ENCODE results near the gene WDCP. TPM values are rescaled to one million over a fixed set of nuclear protein-coding genes. Genes with fewer than 3 reads are reported as not detected.

WDCP gene
- polyA plus RNA-seq, 1 donor from 2014 or later: 15.7 TPM

GRCh38 chr2:24072259-24072658, 25.1 kb upstream of the WDCP start:
- H3F3A ChIP-seq (ENCODE audit: insufficient read depth, low read length, poor library complexity, severe bottlenecking): no peaks in the 10 kb centered on the region
- no peaks in the 10 kb centered on the region for H3K27me3 ChIP-seq (ENCODE audit: insufficient read depth, low read depth, low read length)
- H2AFZ ChIP-seq (ENCODE audit: low read depth, low read length): no peak overlapping the region
- no peaks in the 10 kb centered on the region for H4K20me1 ChIP-seq (ENCODE audit: insufficient read depth)
- no peak overlapping the region for H3K9ac ChIP-seq (ENCODE audit: low read length)
- peaks cover 19% of the 10 kb centered on the region for H3K79me2 ChIP-seq (replicated peaks; ENCODE audit: insufficient read depth, low read length)
- H3K4me3 ChIP-seq (ENCODE audit: low read length): no peak overlapping the region
- H3K4me2 ChIP-seq (ENCODE audit: low read length): no peak overlapping the region
- H3K27ac ChIP-seq (ENCODE audit: low read length): no peak overlapping the region
- H3K9me3 ChIP-seq (ENCODE audit: low read length): no peaks in the 10 kb centered on the region
- TF ChIP-seq MXI1 (conservative IDR thresholded peaks at IDR 0.05; ENCODE audit: poor library complexity, severe bottlenecking): no peak
- TF ChIP-seq REST (IDR thresholded peaks at IDR 0.05; ENCODE audit: borderline replicate concordance): no peak
- TF ChIP-seq EP300 (conservative IDR thresholded peaks at IDR 0.05; ENCODE audit: poor library complexity, severe bottlenecking): no peak
- TF ChIP-seq EZH2 (IDR thresholded peaks at IDR 0.05; ENCODE audit: borderline replicate concordance, insufficient read depth, low read length, poor library complexity, severe bottlenecking): no peak
- no peak for TF ChIP-seq RAD21 (conservative IDR thresholded peaks at IDR 0.05)
- TF ChIP-seq POLR2AphosphoS5 (IDR thresholded peaks at IDR 0.05): no peak
- H3K9me2 ChIP-seq (ENCODE audit: insufficient read depth, low read length): no peaks in the 10 kb centered on the region
- peaks cover 1% of the 10 kb centered on the region for H3K36me3 ChIP-seq (ENCODE audit: insufficient read depth, low read length)

GRCh38 chr2:24065341-24065740, 18.1 kb upstream of the WDCP start:
- Histone ChIP-seq H3K27ac (ENCODE audit: low read length) (no peak overlapping the region), H3K4me3 (ENCODE audit: low read length) (no peak overlapping the region), H3F3A (ENCODE audit: insufficient read depth, low read length, poor library complexity, severe bottlenecking) (no peaks in the 10 kb centered on the region), H3K9me3 (ENCODE audit: low read length) (no peaks in the 10 kb centered on the region), H4K20me1 (ENCODE audit: insufficient read depth) (no peaks in the 10 kb centered on the region), H3K9ac (ENCODE audit: low read length) (no peak overlapping the region), H3K36me3 (ENCODE audit: insufficient read depth, low read length) (peaks cover 11% of the 10 kb centered on the region), H2AFZ (ENCODE audit: low read depth, low read length) (no peak overlapping the region), H3K9me2 (ENCODE audit: insufficient read depth, low read length) (no peaks in the 10 kb centered on the region), H3K79me2 (replicated peaks; ENCODE audit: insufficient read depth, low read length) (no peaks in the 10 kb centered on the region), H3K4me2 (ENCODE audit: low read length) (no peak overlapping the region), H3K27me3 (ENCODE audit: insufficient read depth, low read depth, low read length) (no peaks in the 10 kb centered on the region)
- TF ChIP-seq REST (IDR thresholded peaks at IDR 0.05; ENCODE audit: borderline replicate concordance) (no peak), EP300 (conservative IDR thresholded peaks at IDR 0.05; ENCODE audit: poor library complexity, severe bottlenecking) (no peak), RAD21 (conservative IDR thresholded peaks at IDR 0.05) (no peak), POLR2AphosphoS5 (IDR thresholded peaks at IDR 0.05) (no peak), TAF1 (IDR thresholded peaks at IDR 0.05; ENCODE audit: low read depth) (no peak), EZH2 (IDR thresholded peaks at IDR 0.05; ENCODE audit: borderline replicate concordance, insufficient read depth, low read length, poor library complexity, severe bottlenecking) (no peak), CTCF (IDR thresholded peaks at IDR 0.05; ENCODE audit: poor library complexity, severe bottlenecking) (no peak), SMC3 (conservative IDR thresholded peaks at IDR 0.05; ENCODE audit: poor library complexity) (no peak)
